Calu3 (cell line): ENCODE data around the gene TMEM72. TPM values are rescaled to one million over a fixed set of nuclear protein-coding genes. Genes with fewer than 3 reads are reported as not detected.

ENCODE experiments used
- BruUV-seq: library from RNA; stranded (reverse); fragments of 400-500 nt; replicated peaks from 2 replicates; lab custom pipeline; 2021; lab: Mats Ljungman, UMichigan
- CTCF ChIA-PET: fragments of 300-600 bp; sonication (Branson Sonifier 250); formaldehyde crosslinking; loops from one replicate; lab custom pipeline; 2022; ENCODE audit warnings: antibody characterized with exemption; lab: Charles Lee
- DNase-seq: peaks from one replicate; pipeline ENCODE4 v3.0.0; 2022
- H3K27ac Mint-ChIP-seq: one replicate; pipeline ENCODE4 v1.8.0; 2022; ENCODE audit warnings: mixed read lengths; ENCODE audit not compliant: unreplicated experiment
- H3K27me3 Mint-ChIP-seq: one replicate; pipeline ENCODE4 v1.8.0; 2022; ENCODE audit warnings: mixed read lengths; ENCODE audit not compliant: unreplicated experiment
- H3K36me3 Mint-ChIP-seq: one replicate; pipeline ENCODE4 v1.8.0; 2022; ENCODE audit warnings: mild to moderate bottlenecking, moderate library complexity, mixed read lengths; ENCODE audit not compliant: insufficient read depth, unreplicated experiment
- H3K4me1 Mint-ChIP-seq: one replicate; pipeline ENCODE4 v1.8.0; 2022; ENCODE audit warnings: mild to moderate bottlenecking, low read depth, mixed read lengths; ENCODE audit not compliant: unreplicated experiment
- H3K4me3 Mint-ChIP-seq: one replicate; pipeline ENCODE4 v1.8.0; 2022; ENCODE audit warnings: mild to moderate bottlenecking, low read depth, moderate library complexity, mixed read lengths; ENCODE audit not compliant: unreplicated experiment
- H3K9me3 Mint-ChIP-seq: one replicate; pipeline ENCODE4 v1.8.0; 2022; ENCODE audit warnings: low read depth, mixed read lengths; ENCODE audit not compliant: unreplicated experiment
- intact Hi-C: fragments of 100-400 bp; cut with micrococcal nuclease; formaldehyde crosslinking; loops from one replicate; pipeline ENCODE4 v1.10.0; 2022; ENCODE audit not compliant: unreplicated experiment
- total RNA-seq: library from RNA; stranded (reverse); gene quantifications from 2 replicates; pipeline ENCODE4 v1.2.3, GENCODE V29; 2022
- TF ChIP-seq, protein P1 (sequence below): fragments of 200-600 bp; IDR thresholded peaks from one replicate; pipeline ENCODE4 v1.8.0; 2022; ENCODE audit warnings: antibody characterized with exemption; ENCODE audit not compliant: unreplicated experiment

TMEM72 gene
- total RNA-seq, 1 experiment from 2014 or later, result not detected

DNA sequence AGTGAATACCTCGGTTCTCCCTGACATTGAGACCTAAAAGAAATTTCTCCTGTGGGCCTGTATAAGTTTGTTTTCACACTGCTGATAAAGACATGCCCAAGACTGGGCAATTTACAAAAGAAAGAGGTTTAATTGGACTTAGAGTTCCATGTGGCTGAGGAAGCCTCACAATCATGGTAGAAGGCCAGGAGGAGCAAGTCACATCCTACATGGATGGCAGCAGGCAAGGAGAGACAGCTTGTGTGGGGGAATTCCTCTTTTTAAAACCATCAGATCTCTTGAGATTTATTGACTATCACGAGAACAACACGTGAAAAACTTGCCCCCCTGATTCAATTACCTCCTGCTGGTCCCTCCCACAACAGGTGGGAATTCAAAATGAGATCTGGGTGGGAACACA is 6.7 kb downstream of the TMEM72 start:
- TF ChIP-seq, protein P1, sequence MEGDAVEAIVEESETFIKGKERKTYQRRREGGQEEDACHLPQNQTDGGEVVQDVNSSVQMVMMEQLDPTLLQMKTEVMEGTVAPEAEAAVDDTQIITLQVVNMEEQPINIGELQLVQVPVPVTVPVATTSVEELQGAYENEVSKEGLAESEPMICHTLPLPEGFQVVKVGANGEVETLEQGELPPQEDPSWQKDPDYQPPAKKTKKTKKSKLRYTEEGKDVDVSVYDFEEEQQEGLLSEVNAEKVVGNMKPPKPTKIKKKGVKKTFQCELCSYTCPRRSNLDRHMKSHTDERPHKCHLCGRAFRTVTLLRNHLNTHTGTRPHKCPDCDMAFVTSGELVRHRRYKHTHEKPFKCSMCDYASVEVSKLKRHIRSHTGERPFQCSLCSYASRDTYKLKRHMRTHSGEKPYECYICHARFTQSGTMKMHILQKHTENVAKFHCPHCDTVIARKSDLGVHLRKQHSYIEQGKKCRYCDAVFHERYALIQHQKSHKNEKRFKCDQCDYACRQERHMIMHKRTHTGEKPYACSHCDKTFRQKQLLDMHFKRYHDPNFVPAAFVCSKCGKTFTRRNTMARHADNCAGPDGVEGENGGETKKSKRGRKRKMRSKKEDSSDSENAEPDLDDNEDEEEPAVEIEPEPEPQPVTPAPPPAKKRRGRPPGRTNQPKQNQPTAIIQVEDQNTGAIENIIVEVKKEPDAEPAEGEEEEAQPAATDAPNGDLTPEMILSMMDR, result no peak
- BruUV-seq, result no TSS peak
- Mint-ChIP-seq H3K9me3 (no peaks in the 10 kb centered on the region), H3K36me3 (no peaks in the 10 kb centered on the region), H3K27me3 (peaks cover 63% of the 10 kb centered on the region), H3K27ac (no peak overlapping the region), H3K4me1 (no peaks in the 10 kb centered on the region), H3K4me3 (no peak overlapping the region)
- intact Hi-C loops, result no loop called here
- no peak for DNase-seq
- CTCF ChIA-PET, result no interaction called here

DNA sequence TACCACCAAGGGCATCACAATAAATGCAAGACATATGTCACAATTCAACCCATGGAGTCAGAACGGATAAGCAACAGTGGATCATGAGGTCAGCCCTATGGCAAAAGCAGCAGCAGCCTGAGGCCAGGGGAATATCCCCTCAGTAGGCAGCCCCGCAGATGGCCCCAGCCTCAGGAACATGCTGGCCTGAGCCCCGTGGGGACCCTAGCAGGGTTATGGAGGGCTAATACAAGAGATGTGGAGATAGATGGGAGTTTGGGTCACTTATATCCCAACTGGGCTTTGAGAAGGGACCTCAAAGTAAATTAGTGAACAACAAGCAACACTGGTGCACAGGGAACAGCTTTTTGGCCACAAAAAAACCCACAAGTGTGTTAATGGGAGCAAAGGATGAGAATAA is 9.1 kb downstream of the TMEM72 start:
- Mint-ChIP-seq H3K36me3 (no peaks in the 10 kb centered on the region), H3K4me1 (no peaks in the 10 kb centered on the region), H3K27me3 (peaks cover 57% of the 10 kb centered on the region), H3K27ac (no peak overlapping the region), H3K9me3 (no peaks in the 10 kb centered on the region), H3K4me3 (no peak overlapping the region)
- DNase-seq, result no peak
- CTCF ChIA-PET, result interaction anchor here (1.9 kb wide), 1 partner anchor 8 kb away, joined by 5 read pairs; the partner anchor contains the start of gene TMEM72
- TF ChIP-seq, protein P1, result no peak
- intact Hi-C loops, result no loop called here
- BruUV-seq, result no TSS peak

DNA sequence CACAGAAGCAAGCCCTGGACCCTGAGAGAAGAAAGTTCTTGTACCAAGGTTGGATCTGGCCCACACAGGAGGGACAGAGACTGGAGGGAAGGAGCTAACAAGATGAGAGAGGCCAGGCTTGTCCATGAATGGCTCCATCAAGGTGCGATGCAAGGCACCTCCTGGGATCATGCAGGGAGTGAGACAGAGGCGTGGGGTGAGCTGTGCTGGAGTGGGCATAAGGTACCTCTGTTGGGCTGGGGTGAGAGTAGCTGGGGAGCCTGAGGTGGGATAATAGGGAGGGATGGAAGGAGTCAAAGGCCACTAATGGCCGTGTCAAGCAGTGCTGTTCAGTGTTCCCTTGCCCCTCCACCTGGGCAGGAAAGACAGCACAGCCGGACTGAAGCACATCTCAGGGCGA is 9.9 kb downstream of the TMEM72 start:
- intact Hi-C loops, result no loop called here
- TF ChIP-seq, protein P1, result no peak
- Mint-ChIP-seq H3K4me1 (no peaks in the 10 kb centered on the region), H3K27ac (no peak overlapping the region), H3K4me3 (no peak overlapping the region), H3K36me3 (no peaks in the 10 kb centered on the region), H3K9me3 (no peaks in the 10 kb centered on the region), H3K27me3 (peaks cover 49% of the 10 kb centered on the region)
- BruUV-seq, result no TSS peak
- DNase-seq, result no peak
- CTCF ChIA-PET, result interaction anchor here (1.4 to 1.9 kb wide), 2 partner anchors 9 to 54 kb away, joined by 3 to 5 read pairs; partner anchors contain the start of gene TMEM72

DNA sequence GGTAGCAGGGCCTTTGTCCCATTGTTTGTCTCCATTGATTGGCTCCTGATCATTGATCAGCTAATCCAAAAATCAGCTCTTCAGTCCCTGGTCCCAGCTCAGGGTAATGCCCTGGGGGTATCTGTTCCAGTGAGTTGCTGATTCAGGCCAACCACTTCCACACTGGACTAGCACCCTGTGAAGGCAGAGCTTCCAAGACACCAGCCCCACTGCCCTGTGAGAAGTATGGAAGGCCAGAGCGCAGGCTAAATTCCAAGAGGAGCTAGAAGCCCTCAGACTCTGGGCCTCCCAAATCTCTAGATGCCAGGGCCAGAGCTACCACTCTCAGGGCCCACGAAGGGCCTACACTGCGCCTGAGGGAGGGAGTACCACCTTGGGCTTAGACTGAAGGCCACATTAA is 10.4 kb downstream of the TMEM72 start:
- no peak for DNase-seq
- TF ChIP-seq, protein P1, result no peak
- Mint-ChIP-seq H3K36me3 (no peaks in the 10 kb centered on the region), H3K27ac (no peak overlapping the region), H3K9me3 (no peaks in the 10 kb centered on the region), H3K4me1 (no peaks in the 10 kb centered on the region), H3K4me3 (no peak overlapping the region), H3K27me3 (peaks cover 44% of the 10 kb centered on the region)
- CTCF ChIA-PET, result interaction anchor here (1.4 to 1.9 kb wide), 2 partner anchors 10 to 54 kb away, joined by 3 to 5 read pairs; partner anchors contain the start of gene TMEM72
- intact Hi-C loops, result no loop called here
- no TSS peak for BruUV-seq
